ENCODE measurements around the gene SCTR.

SCTR gene

GRCh38 chr2:119523952-119524694 is at the start of gene SCTR:
Gene SCTR, minus strand, starts transcription at chr2:119524483. Its CDS starts 257 bp downstream, at chr2:119524226.
- DNase-seq (ENCODE audit: low read depth) = no peak

GRCh38 chr2:119567292-119567691 is 43.0 kb upstream of the SCTR start:
- no peak for DNase-seq (ENCODE audit: low read depth)

GRCh38 chr2:119565481-119565880 is 41.2 kb upstream of the SCTR start:
- DNase-seq (ENCODE audit: low read depth) = no peak

GRCh38 chr2:119553687-119554344 is 29.5 kb upstream of the SCTR start:
- no peak for DNase-seq (ENCODE audit: low read depth)

- no peak for DNase-seq (ENCODE audit: low read depth)
Measured at GRCh38 chr2:119552902-119553301, 28.6 kb upstream of the SCTR start.

- DNase-seq (ENCODE audit: low read depth) = no peak
Measured at GRCh38 chr2:119550856-119551255, 26.6 kb upstream of the SCTR start.

GRCh38 chr2:119550346-119550745 is 26.1 kb upstream of the SCTR start:
- no peak for DNase-seq (ENCODE audit: low read depth)

- DNase-seq (ENCODE audit: low read depth) = no peak
Measured at GRCh38 chr2:119549241-119549640, 25.0 kb upstream of the SCTR start.

- DNase-seq (ENCODE audit: low read depth) = no peak
Measured at GRCh38 chr2:119548516-119549120, 24.3 kb upstream of the SCTR start.

GRCh38 chr2:119546447-119546767 is 22.1 kb upstream of the SCTR start:
- DNase-seq (ENCODE audit: low read depth) = no peak

- no peak for DNase-seq (ENCODE audit: low read depth)
Measured at GRCh38 chr2:119545754-119546446, 21.6 kb upstream of the SCTR start.

GRCh38 chr2:119544939-119545475 is 20.7 kb upstream of the SCTR start:
- DNase-seq (ENCODE audit: low read depth) = no peak

GRCh38 chr2:119544075-119544938 is 20.0 kb upstream of the SCTR start, which contains the start of gene CFAP221:
Gene CFAP221, plus strand, starts transcription at chr2:119544449. Its CDS starts 1,683 bp downstream, at chr2:119546132.
- DNase-seq (ENCODE audit: low read depth) = no peak

- DNase-seq (ENCODE audit: low read depth) = no peak
Measured at GRCh38 chr2:119541476-119541875, 17.2 kb upstream of the SCTR start.

GRCh38 chr2:119537792-119538191 is 13.5 kb upstream of the SCTR start:
- DNase-seq (ENCODE audit: low read depth) = no peak

- DNase-seq (ENCODE audit: low read depth) = no peak
Measured at GRCh38 chr2:119536707-119537106, 12.4 kb upstream of the SCTR start.

- DNase-seq (ENCODE audit: low read depth) = no peak
Measured at GRCh38 chr2:119536211-119536610, 11.9 kb upstream of the SCTR start.

GRCh38 chr2:119533560-119533959 is 9.3 kb upstream of the SCTR start:
- DNase-seq (ENCODE audit: low read depth) = no peak

GRCh38 chr2:119531292-119531691 is 7.0 kb upstream of the SCTR start:
- no peak for DNase-seq (ENCODE audit: low read depth)

- no peak for DNase-seq (ENCODE audit: low read depth)
Measured at GRCh38 chr2:119527999-119528398, 3.7 kb upstream of the SCTR start.

GRCh38 chr2:119525614-119526013 is 1.3 kb upstream of the SCTR start:
- DNase-seq (ENCODE audit: low read depth) = no peak

All from CMK (cell line).